Measurements from ENCODE around the gene STAT4.

STAT4 gene

DNA sequence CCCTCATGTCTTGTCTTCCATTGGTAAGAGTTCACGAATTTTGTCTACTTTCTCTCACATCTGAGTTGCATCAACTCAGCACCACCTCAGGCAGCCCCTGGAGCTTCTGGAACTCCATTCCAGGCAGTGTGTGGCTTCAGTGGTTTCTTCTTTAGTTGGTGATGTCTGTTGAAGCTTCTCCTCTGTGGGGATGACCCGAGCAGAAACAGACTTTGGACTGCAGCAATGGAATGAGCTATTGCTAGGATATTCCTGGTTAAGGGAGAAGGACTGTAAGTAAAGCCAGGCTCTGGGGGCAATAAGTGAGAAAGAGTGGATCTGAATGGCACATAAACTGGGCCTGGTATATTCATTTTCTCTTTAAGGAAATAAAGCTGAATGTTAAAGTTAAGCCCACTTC, 32.3 kb upstream of the STAT4 start:
- no peak overlapping the region for H3K4me3 ChIP-seq (replicated peaks; ENCODE audit: low read depth, low read length)
- TF ChIP-seq, protein P1, sequence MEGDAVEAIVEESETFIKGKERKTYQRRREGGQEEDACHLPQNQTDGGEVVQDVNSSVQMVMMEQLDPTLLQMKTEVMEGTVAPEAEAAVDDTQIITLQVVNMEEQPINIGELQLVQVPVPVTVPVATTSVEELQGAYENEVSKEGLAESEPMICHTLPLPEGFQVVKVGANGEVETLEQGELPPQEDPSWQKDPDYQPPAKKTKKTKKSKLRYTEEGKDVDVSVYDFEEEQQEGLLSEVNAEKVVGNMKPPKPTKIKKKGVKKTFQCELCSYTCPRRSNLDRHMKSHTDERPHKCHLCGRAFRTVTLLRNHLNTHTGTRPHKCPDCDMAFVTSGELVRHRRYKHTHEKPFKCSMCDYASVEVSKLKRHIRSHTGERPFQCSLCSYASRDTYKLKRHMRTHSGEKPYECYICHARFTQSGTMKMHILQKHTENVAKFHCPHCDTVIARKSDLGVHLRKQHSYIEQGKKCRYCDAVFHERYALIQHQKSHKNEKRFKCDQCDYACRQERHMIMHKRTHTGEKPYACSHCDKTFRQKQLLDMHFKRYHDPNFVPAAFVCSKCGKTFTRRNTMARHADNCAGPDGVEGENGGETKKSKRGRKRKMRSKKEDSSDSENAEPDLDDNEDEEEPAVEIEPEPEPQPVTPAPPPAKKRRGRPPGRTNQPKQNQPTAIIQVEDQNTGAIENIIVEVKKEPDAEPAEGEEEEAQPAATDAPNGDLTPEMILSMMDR (IDR thresholded peaks at IDR 0.05; ENCODE audit: low read depth, low read length, missing control alignments): no peak
- DNase-seq (ENCODE audit: extremely low read depth, low read depth): no peak

DNA sequence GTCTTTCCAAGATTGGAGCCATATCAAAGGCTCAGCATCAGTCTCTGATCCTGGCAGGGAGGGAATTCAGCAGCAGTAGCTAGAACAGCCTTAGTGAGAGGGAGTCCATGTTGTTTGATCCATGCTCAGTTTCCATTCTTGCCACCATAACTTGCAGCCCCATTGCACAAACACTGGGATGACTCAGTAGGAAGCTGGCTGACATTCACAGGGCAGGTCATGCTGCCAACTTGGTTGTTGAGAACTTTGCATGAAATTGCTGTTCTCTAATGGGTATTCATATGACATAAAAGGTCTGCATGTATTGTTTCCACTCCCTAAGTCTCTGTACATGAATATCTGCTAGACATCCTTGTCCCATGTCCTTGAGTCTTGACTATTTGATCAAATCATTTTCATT, 29.9 kb upstream of the STAT4 start:
- TF ChIP-seq, protein P1 (IDR thresholded peaks at IDR 0.05; ENCODE audit: low read depth, low read length, missing control alignments): no peak
- H3K4me3 ChIP-seq (replicated peaks; ENCODE audit: low read depth, low read length): no peak overlapping the region
- no peak for DNase-seq (ENCODE audit: extremely low read depth, low read depth)

DNA sequence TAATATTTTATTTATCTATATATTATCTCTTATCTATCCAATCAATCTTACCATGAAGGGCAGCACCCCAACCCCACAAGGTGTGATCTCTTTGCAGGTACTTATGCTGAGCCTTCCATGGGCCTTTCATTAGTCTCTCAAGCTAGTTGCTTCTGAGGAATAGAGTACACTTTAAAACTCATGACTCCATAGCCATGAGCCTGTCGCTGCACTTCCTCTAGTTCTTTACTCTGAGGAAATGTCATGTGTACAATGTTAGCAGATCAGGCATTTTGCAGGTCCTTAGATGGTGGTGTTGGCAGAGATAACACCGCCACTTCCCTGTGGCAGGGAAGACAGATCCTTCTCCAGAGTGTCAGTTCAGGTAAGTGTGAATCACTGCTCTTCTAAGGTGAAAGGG, 29.5 kb upstream of the STAT4 start:
- no peak overlapping the region for H3K4me3 ChIP-seq (replicated peaks; ENCODE audit: low read depth, low read length)
- DNase-seq (ENCODE audit: extremely low read depth, low read depth): no peak
- TF ChIP-seq, protein P1 (IDR thresholded peaks at IDR 0.05; ENCODE audit: low read depth, low read length, missing control alignments): no peak

DNA sequence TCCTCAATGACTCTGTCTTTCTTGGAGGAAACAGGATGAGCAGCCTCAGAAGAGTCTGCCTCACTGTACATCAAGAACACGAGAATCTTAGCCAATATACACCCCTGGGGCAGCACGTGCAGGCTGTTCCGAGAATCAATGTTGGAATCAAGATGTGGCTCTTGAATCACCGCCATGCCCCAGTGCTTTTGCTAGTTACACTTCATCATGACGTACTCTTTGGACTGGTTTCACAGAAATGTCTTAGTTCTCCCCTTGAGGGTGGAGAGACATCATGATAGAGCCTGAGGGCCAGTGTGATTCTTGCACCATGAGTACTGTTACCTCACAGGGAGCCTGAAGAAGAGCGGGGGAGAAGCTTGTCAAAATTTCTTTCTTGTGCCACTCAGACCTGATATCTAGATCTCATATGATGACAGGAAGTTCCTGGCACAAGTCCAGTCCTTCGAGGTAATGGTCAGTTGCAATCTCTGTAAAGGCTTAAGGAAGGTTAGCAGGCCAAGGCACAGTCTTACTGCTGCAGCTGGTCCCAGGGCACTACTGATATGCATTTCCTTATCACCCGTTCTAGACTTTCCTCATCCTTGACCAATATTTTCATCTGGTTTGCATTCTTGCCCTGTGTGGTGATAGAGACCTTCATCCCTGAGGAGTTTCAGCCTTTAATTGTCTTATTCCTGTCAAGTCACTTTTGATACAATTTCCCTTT, 28.2 kb upstream of the STAT4 start:
- TF ChIP-seq, protein P1 (IDR thresholded peaks at IDR 0.05; ENCODE audit: low read depth, low read length, missing control alignments): no peak
- H3K4me3 ChIP-seq (replicated peaks; ENCODE audit: low read depth, low read length): no peak overlapping the region
- DNase-seq (ENCODE audit: extremely low read depth, low read depth): no peak

DNA sequence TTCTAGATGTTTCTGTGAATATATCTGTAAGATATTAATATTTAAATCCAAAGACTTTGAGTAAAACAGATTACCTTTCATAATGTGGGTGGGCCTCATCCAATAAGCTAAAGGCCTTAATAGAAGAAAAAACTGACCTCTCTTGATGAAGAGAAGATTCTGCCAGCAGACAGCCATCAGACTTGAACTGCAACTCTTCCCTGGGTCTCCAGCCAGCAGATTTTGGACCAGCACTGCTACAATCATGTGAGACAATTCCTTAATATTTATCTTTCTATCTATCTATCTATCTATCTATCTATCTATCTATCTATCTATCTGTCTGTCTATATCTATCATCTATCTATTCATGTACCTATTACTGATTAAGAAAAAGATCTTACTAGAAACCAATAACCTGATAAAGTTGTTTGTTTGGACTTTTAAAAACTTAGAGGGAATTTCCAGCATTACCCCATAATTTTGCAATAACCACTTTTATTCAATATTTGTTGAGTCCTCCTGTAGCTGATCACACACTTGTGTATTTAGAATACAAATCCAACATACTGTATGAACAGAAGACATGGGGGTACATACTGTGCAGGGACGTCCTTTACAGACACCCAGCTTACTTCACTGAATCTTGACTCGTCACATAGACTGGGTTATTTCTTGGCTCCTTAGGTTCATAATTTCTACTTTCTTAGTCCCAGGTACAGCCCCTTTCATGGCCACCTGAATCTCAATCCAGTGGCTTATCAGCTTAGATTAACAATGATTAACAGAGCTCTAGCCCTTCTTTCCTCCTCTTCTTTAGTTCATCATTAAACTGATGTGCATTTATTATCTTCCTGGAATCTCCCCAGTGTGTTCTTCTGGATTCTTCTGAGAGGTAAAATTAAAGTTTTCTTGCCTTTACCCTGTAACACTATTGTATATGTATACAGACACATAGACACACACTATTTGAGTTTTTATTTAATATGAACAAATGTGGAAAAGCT, 27.2 kb upstream of the STAT4 start:
- DNase-seq (ENCODE audit: extremely low read depth, low read depth): no peak
- no peak overlapping the region for H3K4me3 ChIP-seq (replicated peaks; ENCODE audit: low read depth, low read length)
- TF ChIP-seq, protein P1 (IDR thresholded peaks at IDR 0.05; ENCODE audit: low read depth, low read length, missing control alignments): no peak

DNA sequence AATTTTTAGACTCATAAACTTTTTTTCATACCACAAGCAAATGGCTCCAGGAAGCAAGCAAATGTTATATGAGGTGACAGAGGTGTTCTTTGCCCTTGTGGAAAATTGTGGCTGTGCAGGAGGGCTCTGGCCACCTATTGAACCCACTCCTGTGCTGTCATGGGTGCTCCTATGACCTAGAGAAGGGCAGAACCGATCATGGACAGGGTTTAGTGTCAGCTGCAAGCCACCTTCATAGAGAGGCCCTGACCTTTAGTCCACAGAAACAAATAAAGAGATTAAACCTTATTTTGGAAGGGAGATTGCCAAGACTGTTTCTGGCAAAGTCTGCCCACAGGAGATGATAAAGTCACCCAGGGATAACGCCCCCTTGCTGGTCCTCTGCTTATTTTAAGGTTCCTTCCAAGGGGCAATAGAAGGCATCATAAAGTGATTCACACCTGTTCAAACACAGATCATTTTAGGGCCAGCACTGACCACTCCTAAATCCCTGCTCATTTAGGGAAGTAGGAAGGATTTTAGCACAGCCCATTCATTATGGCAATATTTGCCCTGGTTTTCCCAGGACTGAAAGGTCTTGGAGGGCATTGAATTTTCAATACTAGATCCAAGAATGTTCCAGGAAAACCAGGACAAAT, 26.1 kb upstream of the STAT4 start:
- DNase-seq (ENCODE audit: extremely low read depth, low read depth): no peak
- TF ChIP-seq, protein P1 (IDR thresholded peaks at IDR 0.05; ENCODE audit: low read depth, low read length, missing control alignments): no peak
- H3K4me3 ChIP-seq (replicated peaks; ENCODE audit: low read depth, low read length): no peak overlapping the region

All from HFF-Myc (cell line).